ENCODE data around the gene EDC4.

The EDC4 gene, protein sequence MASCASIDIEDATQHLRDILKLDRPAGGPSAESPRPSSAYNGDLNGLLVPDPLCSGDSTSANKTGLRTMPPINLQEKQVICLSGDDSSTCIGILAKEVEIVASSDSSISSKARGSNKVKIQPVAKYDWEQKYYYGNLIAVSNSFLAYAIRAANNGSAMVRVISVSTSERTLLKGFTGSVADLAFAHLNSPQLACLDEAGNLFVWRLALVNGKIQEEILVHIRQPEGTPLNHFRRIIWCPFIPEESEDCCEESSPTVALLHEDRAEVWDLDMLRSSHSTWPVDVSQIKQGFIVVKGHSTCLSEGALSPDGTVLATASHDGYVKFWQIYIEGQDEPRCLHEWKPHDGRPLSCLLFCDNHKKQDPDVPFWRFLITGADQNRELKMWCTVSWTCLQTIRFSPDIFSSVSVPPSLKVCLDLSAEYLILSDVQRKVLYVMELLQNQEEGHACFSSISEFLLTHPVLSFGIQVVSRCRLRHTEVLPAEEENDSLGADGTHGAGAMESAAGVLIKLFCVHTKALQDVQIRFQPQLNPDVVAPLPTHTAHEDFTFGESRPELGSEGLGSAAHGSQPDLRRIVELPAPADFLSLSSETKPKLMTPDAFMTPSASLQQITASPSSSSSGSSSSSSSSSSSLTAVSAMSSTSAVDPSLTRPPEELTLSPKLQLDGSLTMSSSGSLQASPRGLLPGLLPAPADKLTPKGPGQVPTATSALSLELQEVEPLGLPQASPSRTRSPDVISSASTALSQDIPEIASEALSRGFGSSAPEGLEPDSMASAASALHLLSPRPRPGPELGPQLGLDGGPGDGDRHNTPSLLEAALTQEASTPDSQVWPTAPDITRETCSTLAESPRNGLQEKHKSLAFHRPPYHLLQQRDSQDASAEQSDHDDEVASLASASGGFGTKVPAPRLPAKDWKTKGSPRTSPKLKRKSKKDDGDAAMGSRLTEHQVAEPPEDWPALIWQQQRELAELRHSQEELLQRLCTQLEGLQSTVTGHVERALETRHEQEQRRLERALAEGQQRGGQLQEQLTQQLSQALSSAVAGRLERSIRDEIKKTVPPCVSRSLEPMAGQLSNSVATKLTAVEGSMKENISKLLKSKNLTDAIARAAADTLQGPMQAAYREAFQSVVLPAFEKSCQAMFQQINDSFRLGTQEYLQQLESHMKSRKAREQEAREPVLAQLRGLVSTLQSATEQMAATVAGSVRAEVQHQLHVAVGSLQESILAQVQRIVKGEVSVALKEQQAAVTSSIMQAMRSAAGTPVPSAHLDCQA (N-terminal part only)

DNA sequence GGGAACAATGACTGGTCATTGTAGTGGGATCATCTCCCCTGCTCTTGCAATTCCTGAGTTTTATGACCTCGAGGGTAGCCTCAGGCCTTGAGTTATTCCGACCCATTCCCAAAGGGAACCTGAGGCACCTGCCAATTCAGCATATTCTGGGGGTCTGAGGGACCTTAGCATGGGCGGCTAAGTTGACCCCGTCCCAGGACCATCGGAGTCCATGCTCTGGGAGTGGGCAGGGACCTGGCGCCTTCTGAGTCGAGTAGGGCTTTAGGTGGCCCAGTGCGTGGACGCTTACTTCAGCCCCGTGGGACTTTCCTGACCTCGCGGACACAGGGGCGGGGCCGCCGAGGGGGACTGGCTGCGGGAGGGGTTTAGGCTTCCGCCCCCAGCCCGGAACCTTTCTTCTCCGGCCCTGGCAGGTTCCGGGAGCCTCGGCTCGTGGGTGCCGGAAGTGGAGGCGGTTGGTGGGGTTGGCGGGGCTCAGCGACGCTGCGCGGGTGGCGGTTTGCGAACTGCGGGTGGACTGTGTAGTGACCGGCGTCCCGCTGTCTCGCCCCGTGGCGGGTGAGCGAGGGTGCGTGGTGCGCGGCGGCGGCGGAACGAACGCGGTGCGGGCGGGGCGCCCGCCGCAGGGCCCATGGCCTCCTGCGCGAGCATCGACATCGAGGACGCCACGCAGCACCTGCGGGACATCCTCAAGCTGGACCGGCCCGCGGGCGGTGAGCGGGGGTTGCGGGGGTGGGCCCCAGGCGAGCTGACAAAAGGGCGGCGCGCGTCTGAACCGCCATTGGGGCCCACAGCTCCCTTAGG lies at the start of gene EDC4:
EDC4 (plus strand) TSS at position 422 of the 804 bp plus-strand sequence; CDS start at position 632, 210 bp downstream.
- Histone ChIP-seq H3K27me3 (replicated peaks) (no peaks in the 10 kb centered on the region), H3K36me3 (replicated peaks) (peaks cover 59% of the 10 kb centered on the region), H3K4me3 (ENCODE audit: low read depth, low read length) (peak within 1 kb of the TSS; percentile 87), H3K27ac (peak within 1 kb of the TSS; percentile 51)
- in situ Hi-C loops (cut with HindIII; ENCODE audit: low pct_ligation_motif_present, low sequenced_read_pairs): no loop called here
- DNase-seq: peak; percentile 64
- TF ChIP-seq, protein P1, sequence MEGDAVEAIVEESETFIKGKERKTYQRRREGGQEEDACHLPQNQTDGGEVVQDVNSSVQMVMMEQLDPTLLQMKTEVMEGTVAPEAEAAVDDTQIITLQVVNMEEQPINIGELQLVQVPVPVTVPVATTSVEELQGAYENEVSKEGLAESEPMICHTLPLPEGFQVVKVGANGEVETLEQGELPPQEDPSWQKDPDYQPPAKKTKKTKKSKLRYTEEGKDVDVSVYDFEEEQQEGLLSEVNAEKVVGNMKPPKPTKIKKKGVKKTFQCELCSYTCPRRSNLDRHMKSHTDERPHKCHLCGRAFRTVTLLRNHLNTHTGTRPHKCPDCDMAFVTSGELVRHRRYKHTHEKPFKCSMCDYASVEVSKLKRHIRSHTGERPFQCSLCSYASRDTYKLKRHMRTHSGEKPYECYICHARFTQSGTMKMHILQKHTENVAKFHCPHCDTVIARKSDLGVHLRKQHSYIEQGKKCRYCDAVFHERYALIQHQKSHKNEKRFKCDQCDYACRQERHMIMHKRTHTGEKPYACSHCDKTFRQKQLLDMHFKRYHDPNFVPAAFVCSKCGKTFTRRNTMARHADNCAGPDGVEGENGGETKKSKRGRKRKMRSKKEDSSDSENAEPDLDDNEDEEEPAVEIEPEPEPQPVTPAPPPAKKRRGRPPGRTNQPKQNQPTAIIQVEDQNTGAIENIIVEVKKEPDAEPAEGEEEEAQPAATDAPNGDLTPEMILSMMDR (IDR thresholded peaks at IDR 0.05; ENCODE audit: low read depth, low read length, missing control alignments): no peak

DNA sequence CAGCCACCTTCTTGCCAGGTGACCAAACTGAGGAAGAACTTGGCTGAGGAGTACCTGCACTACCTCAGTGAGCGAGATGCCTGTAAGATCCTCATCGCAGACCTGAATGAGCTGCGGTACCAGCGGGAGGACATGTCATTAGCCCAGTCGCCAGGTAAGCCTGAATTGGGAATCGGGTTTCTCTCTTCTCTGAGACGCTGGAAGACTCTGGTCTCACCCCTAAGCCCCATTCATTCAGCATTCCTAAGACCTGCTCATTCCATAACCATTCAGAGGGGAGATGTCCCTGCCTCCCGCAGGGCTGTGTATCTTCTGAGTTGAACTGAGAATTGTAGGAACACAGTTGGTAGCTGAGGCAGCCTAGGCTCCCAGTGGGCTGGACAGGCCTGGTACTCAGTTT lies 47.7 kb upstream of the EDC4 start:
- Histone ChIP-seq H3K4me3 (ENCODE audit: low read depth, low read length) (no peak overlapping the region), H3K27ac (no peak overlapping the region), H3K27me3 (replicated peaks) (no peaks in the 10 kb centered on the region), H3K36me3 (replicated peaks) (peaks cover 32% of the 10 kb centered on the region)
- TF ChIP-seq, protein P1 (IDR thresholded peaks at IDR 0.05; ENCODE audit: low read depth, low read length, missing control alignments): no peak
- in situ Hi-C loops (cut with HindIII; ENCODE audit: low pct_ligation_motif_present, low sequenced_read_pairs): no loop called here
- no peak for DNase-seq

DNA sequence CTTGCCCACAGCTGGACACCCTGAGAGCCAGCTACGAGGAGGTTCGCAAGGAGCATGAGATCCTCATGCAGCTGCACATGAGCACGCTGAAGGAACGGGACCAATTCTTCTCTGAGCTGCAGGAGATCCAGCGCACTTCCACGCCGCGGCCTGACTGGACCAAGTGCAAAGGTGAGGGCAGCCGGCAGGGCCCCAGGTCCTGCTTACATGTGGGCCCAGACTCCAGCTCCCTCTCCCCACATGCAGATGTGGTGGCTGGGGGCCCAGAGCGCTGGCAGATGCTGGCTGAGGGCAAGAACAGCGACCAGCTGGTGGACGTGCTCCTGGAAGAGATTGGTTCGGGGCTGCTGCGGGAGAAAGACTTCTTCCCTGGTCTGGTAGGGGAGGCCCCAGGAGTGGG lies 46.9 kb upstream of the EDC4 start:
- Histone ChIP-seq H3K36me3 (replicated peaks) (peaks cover 38% of the 10 kb centered on the region), H3K27me3 (replicated peaks) (no peaks in the 10 kb centered on the region), H3K27ac (no peak overlapping the region), H3K4me3 (ENCODE audit: low read depth, low read length) (no peak overlapping the region)
- TF ChIP-seq, protein P1 (IDR thresholded peaks at IDR 0.05; ENCODE audit: low read depth, low read length, missing control alignments): no peak
- in situ Hi-C loops (cut with HindIII; ENCODE audit: low pct_ligation_motif_present, low sequenced_read_pairs): no loop called here
- DNase-seq: no peak

DNA sequence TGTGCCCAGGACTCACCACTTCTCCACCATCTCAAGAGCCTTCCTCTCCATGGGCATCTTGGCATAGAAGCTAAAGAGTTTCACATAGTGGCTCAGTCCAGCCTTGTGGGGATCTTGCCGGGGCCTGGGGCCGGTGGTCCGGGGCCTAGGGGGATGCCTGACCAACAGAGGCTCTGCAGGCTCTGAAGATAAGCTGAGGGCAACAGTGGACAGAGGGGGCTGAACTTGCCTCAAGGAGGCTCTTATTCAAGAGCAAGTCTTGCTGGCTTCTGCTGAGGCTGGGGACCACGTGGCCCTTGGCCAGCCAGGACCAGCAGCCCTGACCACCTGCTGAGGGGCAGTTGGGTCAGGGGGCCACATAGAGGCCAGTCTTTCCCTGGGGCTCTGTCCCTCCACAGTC lies 44.2 kb upstream of the EDC4 start:
- in situ Hi-C loops (cut with HindIII; ENCODE audit: low pct_ligation_motif_present, low sequenced_read_pairs): no loop called here
- Histone ChIP-seq H3K4me3 (ENCODE audit: low read depth, low read length) (no peak overlapping the region), H3K27me3 (replicated peaks) (no peaks in the 10 kb centered on the region), H3K27ac (no peak overlapping the region), H3K36me3 (replicated peaks) (peaks cover 52% of the 10 kb centered on the region)
- DNase-seq: no peak
- TF ChIP-seq, protein P1 (IDR thresholded peaks at IDR 0.05; ENCODE audit: low read depth, low read length, missing control alignments): no peak

DNA sequence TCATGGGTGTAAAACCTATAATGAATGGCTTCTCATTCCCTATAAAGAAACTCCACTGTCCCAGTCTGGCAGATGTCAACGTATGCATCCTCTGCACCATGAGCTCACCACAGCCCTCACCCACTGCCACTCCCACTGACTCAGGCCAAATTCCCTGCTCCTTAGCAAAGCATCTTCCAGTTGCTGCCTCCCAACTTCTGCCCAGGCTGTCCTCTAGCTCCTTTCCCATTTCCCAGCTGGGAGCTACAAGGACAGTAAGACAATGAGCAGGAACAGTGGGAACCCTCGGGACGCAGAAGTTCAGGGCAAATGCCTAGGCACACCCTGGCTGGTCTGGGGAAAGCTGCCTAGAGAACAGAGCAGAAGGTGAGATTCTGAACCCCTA lies 39.8 kb upstream of the EDC4 start:
- DNase-seq: peak; percentile 60
- H3K36me3 ChIP-seq (replicated peaks): peaks cover 39% of the 10 kb centered on the region
- in situ Hi-C loops (cut with HindIII; ENCODE audit: low pct_ligation_motif_present, low sequenced_read_pairs): no loop called here

More for the DNA sequence above, 39.8 kb upstream of the EDC4 start:
- H3K27me3 ChIP-seq (replicated peaks): no peaks in the 10 kb centered on the region
- TF ChIP-seq, protein P1 (IDR thresholded peaks at IDR 0.05; ENCODE audit: low read depth, low read length, missing control alignments): no peak
- peak overlapping the region; percentile 73 for H3K4me3 ChIP-seq (ENCODE audit: low read depth, low read length)
- peak overlapping the region; percentile 69 for H3K27ac ChIP-seq
